B cell (primary cell): ENCODE measurements around the gene B4GALNT4.

ENCODE experiments used
- CTCF ChIP-seq: fragments of 200-600 bp; IDR thresholded peaks from one replicate; pipeline ENCODE4 v1.8.0; 2022; ENCODE audit warnings: antibody characterized with exemption, mild to moderate bottlenecking
- EZH2 ChIP-seq: IDR thresholded peaks from 2 replicates; pipeline ENCODE4 v1.6.1; 2012; ENCODE audit warnings: borderline replicate concordance, low read depth, mild to moderate bottlenecking, moderate library complexity, low read length; ENCODE audit not compliant: insufficient read depth, poor library complexity, severe bottlenecking

DNA sequence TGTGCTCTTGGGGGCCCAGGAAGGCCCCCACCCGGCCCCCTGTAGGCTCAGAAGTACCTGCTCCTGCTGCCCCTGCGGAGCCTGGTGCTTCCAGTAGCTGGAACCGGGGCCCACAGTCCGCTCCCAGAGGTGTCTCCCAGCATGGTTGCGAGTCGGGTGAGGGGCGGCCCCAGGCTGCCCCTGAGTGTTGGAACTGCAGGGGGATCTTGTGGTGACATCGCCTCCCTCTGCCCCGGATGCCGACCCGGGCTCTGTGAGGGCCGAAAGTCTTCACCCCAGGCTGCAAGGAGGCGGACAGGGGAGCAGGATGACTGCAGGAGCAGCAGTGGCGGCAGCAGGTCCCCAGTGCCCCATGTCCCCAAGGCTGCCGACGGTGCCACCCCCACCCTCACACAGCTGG is 15.2 kb downstream of the B4GALNT4 start:
- TF ChIP-seq CTCF (no peak), EZH2 (no peak)
